SK-MEL-5 (cell line): ENCODE measurements around the gene GRAMD1A. TPM values are rescaled to one million over a fixed set of nuclear protein-coding genes. Genes with fewer than 3 reads are reported as not detected.

ENCODE experiments used
- DNase-seq: peaks from one replicate; pipeline ENCODE4 v3.0.0-alpha.2; 2016; ENCODE audit warnings: low read depth, low spot score
- in situ Hi-C: cut with HindIII; loops from 2 replicates; pipeline ENCODE4 v1.10.0; 2016; ENCODE audit warnings: low sequenced_read_pairs, high pct_unique_total_duplicates, low pct_unique_long_range_greater_than_20kb
- total RNA-seq: library from RNA; depleted of rRNA; stranded (reverse); fragments of >200 nt; shearing (Covaris generic); gene quantifications from 2 replicates; pipeline ENCODE4 v1.2.3, GENCODE V29; 2014; rRNA removed

The GRAMD1A gene
- total RNA-seq, 1 experiment from 2014 or later = 20.6 TPM

- in situ Hi-C loops = no loop called here
- no peak for DNase-seq
Measured at GRCh38 chr19:35073941-35074340, 73.8 kb downstream of the GRAMD1A start.

DNA sequence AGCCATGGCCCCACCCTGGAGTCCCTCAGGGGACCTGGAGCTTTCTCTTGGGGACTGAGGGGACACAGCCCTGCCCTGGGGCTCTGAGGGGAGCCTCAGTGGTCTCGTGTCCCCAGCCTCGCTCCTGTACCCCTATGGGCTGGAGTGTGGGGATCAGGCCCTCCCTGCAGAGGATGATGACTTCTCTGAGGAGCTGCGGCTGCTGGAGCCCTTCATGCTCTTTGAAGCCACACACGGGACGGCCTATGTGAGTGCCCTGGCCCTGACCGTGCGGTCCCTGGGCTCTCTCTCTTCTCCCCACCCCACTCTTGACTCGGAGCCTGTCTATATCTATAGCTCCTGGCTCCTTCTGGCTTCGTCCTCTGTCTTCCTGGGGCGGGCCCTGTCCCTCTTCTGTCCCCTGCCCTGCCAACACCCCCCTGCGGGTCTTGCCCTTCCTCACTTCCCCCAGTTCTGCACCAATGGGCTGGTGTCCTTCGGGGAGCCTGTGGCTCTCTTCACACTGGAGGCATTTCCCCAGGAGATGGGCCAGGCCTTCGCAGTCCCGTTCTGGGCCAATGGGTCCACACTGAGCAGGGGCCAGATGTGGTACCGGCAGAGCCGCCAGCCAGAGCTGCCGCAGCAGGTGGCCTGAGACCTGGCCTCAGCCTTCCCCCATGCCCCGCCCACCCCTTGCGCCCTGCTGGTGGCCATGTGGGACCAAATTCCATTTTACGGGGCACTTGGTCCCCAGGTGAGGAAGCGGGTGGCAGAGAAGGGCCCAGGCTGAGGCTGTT, 74.5 kb downstream of the GRAMD1A start:
- in situ Hi-C loops = no loop called here
- DNase-seq = no peak

DNA sequence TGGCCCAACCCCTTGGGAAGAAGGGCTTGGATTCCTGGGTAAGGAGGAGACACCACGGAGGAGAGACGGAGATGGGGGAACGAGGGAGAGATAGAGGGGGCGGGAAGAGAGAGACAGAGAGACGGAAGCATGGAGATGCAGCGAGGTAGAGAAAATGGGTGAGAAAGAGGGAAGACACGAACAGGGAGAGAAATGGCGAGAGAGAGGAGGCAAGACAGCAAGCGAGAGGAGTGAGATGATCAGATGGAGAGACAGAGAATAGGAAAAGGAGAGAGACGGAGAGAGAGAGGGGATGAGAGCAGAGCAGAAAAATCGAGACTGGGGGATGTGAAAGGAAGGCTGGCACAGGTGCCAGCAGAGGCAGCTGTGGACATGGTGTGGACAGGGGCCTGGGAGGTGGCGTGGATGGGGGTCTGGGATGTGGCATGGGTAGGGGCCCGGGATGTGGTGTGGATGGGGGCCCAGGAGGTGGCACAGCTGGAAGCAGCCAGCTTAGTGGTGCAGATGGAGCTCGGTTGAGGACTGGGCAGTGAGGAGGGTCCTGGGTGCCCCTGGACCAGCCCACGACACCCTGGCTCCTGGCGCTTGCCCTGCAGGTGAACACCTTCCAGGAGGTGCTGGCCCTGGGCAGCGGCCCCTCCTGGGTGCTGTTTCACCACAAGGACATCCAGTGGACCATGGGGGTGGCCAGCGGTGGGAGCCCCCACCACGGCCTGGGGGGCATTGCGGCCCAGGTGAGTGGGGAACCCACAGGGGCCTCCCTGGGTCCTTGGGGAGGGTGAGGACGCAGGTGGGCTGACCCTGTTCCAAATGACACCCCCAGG, 75.3 kb downstream of the GRAMD1A start:
- no peak for DNase-seq
- in situ Hi-C loops = no loop called here

DNA sequence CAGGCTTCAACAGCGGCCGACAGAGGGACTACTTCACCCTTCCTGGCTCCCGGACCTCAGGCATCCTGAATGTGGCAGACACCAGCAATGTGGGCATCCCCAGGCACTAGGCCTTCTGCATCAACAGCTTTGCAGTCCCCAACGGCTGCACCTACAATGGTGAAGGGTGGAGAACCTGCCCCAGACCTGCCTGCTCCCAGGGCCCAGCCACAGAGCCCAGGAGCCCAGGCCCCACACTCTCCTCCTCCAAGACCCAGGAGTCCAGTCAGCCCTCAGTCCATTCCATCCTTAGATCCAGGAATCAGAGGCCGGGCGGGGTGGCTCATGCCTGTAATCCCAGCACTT, 75.9 kb downstream of the GRAMD1A start:
- in situ Hi-C loops = no loop called here
- DNase-seq = no peak

Other genes starting within 250 kb of the GRAMD1A start
- 1.8 and 2.5 TPM in 2 replicates for gene ZNF599, start 227.1 kb upstream of the GRAMD1A start, total RNA-seq
- 3.2 and 3.9 TPM in 2 replicates for gene ZNF30, start 73.4 kb upstream of the GRAMD1A start, total RNA-seq
- gene ZNF792, start 36.1 kb upstream of the GRAMD1A start, total RNA-seq = 2.5 and 2.6 TPM in 2 replicates
- gene SCN1B, start 30.1 kb downstream of the GRAMD1A start, total RNA-seq = 0.21 and 1.3 TPM in 2 replicates
- gene HPN, start 41.4 kb downstream of the GRAMD1A start, total RNA-seq = not detected in 2 replicates
- not detected in 2 replicates for gene FXYD3, start 115.5 kb downstream of the GRAMD1A start, total RNA-seq
- gene LGI4, start 134.7 kb downstream of the GRAMD1A start, total RNA-seq = 0.11 TPM in 1 of 2 replicates, not detected in the other
- gene FXYD1, start 138.5 kb downstream of the GRAMD1A start, total RNA-seq = not detected in 2 replicates
- not detected in 2 replicates for gene FXYD7, start 142.9 kb downstream of the GRAMD1A start, total RNA-seq
- gene FXYD5, start 154.4 kb downstream of the GRAMD1A start, total RNA-seq = 71.3 and 79.3 TPM in 2 replicates
- not detected in 2 replicates for gene FAM187B, start 228.4 kb downstream of the GRAMD1A start, total RNA-seq
- 0.98 and 1.2 TPM in 2 replicates for gene LSR, start 248.7 kb downstream of the GRAMD1A start, total RNA-seq